ENCODE measurements around the gene NMT2.

NMT2 gene

DNA sequence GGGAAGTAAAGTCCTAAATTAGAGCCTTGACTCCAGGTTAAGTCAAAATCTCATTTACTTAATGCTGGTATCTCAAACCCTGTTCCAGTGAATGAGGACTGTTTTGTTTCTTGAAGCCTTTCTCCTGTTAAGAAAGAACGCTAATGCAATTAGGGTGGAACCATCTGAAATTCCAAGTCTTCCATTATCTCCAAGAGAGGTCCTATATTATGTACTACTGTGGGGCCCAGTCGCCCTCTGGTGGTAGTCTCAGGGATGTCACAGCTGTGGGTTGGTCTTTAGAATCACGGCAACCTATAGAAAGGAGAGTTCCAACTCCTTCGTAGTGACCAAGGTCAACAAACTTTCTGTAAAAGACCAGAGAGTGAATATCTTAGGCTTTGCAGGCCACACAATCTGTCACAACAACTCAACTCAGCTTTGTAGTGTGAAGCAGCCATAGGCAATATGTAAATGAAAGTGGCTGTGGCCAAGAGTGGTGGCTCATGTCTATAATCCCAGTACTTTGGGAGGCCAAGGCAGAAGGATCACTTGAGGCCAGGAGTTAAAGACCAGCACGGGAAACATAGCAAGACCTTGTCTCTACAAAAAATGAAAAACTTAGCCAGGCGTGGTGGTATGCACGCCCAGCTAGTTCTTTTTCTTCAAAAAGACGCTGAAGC, 62.0 kb downstream of the NMT2 start:
- peaks cover 13% of the 10 kb centered on the region for H3K36me3 ChIP-seq (ENCODE audit: insufficient read depth, low read length)
- H3K9me3 ChIP-seq (ENCODE audit: control insufficient read depth, insufficient read depth, low read length), result no peaks in the 10 kb centered on the region
- no peak overlapping the region for H3K9ac ChIP-seq (ENCODE audit: low read depth, low read length)
- no peaks in the 10 kb centered on the region for H3K4me1 ChIP-seq (ENCODE audit: insufficient read depth, low read length)

- Histone ChIP-seq H3K36me3 (ENCODE audit: insufficient read depth, low read length) (peaks cover 13% of the 10 kb centered on the region), H3K4me1 (ENCODE audit: insufficient read depth, low read length) (no peaks in the 10 kb centered on the region), H3K9ac (ENCODE audit: low read depth, low read length) (no peak overlapping the region), H3K9me3 (ENCODE audit: control insufficient read depth, insufficient read depth, low read length) (no peaks in the 10 kb centered on the region)
Measured at GRCh38 chr10:15103513-15103912, 65.0 kb downstream of the NMT2 start.

- Histone ChIP-seq H3K4me1 (ENCODE audit: insufficient read depth, low read length) (no peaks in the 10 kb centered on the region), H3K36me3 (ENCODE audit: insufficient read depth, low read length) (peaks cover 13% of the 10 kb centered on the region), H3K9ac (ENCODE audit: low read depth, low read length) (no peak overlapping the region), H3K9me3 (ENCODE audit: control insufficient read depth, insufficient read depth, low read length) (no peaks in the 10 kb centered on the region; the same call in 1 of the 2 replicates)
Measured at GRCh38 chr10:15099886-15100285, 68.6 kb downstream of the NMT2 start.

GRCh38 chr10:15097011-15097812, 71.3 kb downstream of the NMT2 start, which contains the start of gene RPP38:
Gene RPP38 (plus strand): TSS chr10:15097355. CDS start chr10:15103315, 5,960 bp downstream.
- H3K4me1 ChIP-seq (ENCODE audit: insufficient read depth, low read length), result no peaks in the 10 kb centered on the region
- H3K36me3 ChIP-seq (ENCODE audit: insufficient read depth, low read length), result peaks cover 6% of the 10 kb centered on the region
- H3K9ac ChIP-seq (ENCODE audit: low read depth, low read length), result peak within 1 kb of the TSS; percentile 91
- H3K9me3 ChIP-seq (ENCODE audit: control insufficient read depth, insufficient read depth, low read length), result no peaks in the 10 kb centered on the region; the same call in 1 of the 2 replicates

GRCh38 chr10:15096661-15097010, 71.9 kb downstream of the NMT2 start:
- Histone ChIP-seq H3K36me3 (ENCODE audit: insufficient read depth, low read length) (peaks cover under 1% of the 10 kb centered on the region; the same call in 1 of the 2 replicates), H3K9ac (ENCODE audit: low read depth, low read length) (peak overlapping the region; percentile 91), H3K4me1 (ENCODE audit: insufficient read depth, low read length) (no peaks in the 10 kb centered on the region), H3K9me3 (ENCODE audit: control insufficient read depth, insufficient read depth, low read length) (no peaks in the 10 kb centered on the region; the same call in 1 of the 2 replicates)

DNA sequence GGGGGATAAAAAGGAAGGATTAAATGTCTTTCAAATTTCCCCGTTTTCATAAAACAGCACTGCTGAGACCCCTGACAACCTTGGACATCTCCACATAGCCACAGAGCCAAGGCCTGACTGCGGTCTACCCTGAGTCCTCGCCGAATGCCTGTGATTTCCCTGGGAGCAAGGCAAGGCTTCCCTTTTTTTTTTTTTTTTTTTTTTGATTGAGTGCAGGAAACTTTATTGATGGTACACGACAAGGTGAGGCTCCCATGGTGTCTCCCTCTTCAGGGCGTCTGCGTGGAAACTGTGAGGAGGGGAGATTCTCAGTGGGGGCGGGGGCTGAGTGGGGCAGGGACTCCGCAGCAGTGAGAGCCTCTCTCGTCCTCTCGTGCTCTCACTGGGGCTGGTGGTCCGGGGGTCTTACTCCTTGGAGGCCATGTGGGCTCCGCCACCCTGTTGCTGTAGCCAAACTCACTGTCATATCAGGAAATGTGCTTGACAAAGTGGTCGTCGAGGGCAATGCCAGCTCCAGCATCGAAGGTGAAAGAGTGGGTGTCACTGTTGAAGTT, 75.6 kb downstream of the NMT2 start:
- no peaks in the 10 kb centered on the region; the same call in 1 of the 2 replicates for H3K9me3 ChIP-seq (ENCODE audit: control insufficient read depth, insufficient read depth, low read length)
- no peaks in the 10 kb centered on the region for H3K36me3 ChIP-seq (ENCODE audit: insufficient read depth, low read length)
- H3K9ac ChIP-seq (ENCODE audit: low read depth, low read length), result no peak overlapping the region
- no peaks in the 10 kb centered on the region for H3K4me1 ChIP-seq (ENCODE audit: insufficient read depth, low read length)

GRCh38 chr10:15091418-15091817, 77.1 kb downstream of the NMT2 start:
- Histone ChIP-seq H3K9me3 (ENCODE audit: control insufficient read depth, insufficient read depth, low read length) (no peaks in the 10 kb centered on the region), H3K9ac (ENCODE audit: low read depth, low read length) (no peak overlapping the region), H3K4me1 (ENCODE audit: insufficient read depth, low read length) (no peaks in the 10 kb centered on the region), H3K36me3 (ENCODE audit: insufficient read depth, low read length) (no peaks in the 10 kb centered on the region)

DNA sequence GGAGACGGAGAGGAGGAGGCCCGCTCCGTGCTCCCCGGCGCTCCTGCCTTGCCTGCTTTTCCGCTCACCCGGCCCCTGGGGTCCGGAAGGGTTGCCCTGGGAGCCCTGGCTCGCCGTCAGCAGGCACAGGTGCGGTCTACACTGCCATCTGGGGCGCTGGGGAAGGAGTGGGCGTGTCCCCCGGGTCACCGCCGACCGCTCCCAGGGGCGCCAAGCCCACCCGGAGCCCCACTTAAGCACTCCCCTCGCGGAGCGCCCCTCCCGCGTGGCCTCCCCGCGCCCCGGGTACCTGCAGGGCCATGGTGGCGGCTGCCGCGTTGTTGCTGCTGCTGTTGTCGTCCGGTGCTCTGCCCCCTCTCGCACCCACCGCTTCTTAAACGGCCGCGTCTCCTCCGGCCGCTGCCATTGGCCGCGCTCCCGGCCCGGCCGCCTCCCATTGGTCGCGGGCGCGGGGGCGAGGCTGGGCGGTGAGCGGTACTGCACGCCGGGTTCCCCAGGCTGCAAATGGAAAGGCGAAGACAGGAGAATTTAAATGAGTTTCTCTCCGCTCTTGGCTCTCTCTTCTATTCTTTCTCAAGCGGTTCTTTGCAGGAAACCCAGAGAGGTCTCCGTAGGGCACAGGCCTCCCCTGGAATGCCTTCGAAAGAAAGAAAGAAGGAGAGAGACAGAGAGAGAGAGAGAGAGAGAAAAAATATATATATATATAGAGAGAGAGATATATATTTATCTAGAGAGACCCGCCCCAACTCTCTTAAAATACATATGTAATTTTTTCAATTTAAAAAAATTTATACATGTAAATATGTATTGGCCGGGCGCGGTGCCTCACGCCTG, 79.8 kb downstream of the NMT2 start, which contains the start of gene ACBD7:
TSS of gene ACBD7 (minus strand) at position 349 of the 834 bp plus-strand sequence. CDS start at position 301, 48 bp downstream.
- Histone ChIP-seq H3K4me1 (ENCODE audit: insufficient read depth, low read length) (peaks cover 7% of the 10 kb centered on the region), H3K36me3 (ENCODE audit: insufficient read depth, low read length) (no peaks in the 10 kb centered on the region), H3K9ac (ENCODE audit: low read depth, low read length) (peak within 1 kb of the TSS; percentile 83), H3K9me3 (ENCODE audit: control insufficient read depth, insufficient read depth, low read length) (no peaks in the 10 kb centered on the region)

DNA sequence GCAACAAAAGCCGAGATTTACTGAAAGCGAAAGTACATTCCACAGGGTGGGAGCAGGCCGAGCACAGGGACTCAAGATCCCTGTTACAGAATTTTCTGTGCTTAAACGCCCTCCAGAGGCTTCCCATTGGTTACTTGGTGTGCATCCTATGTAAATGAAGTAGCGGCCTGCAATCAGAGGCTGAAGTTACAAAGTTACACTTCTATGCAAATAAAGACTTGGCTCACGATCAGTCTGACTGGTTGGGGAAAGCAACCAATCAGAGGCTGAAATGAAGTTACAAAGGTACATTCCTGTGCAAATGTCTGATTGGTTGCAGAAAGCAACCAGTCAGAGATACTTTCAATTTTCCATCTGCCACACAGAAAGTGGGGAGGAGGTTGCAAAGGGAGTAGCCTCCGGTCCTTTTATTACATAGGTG, 84.0 kb downstream of the NMT2 start:
- Histone ChIP-seq H3K36me3 (ENCODE audit: insufficient read depth, low read length) (no peaks in the 10 kb centered on the region), H3K9ac (ENCODE audit: low read depth, low read length) (peak overlapping the region; percentile 41; the same call in 1 of the 2 replicates), H3K9me3 (ENCODE audit: control insufficient read depth, insufficient read depth, low read length) (no peaks in the 10 kb centered on the region), H3K4me1 (ENCODE audit: insufficient read depth, low read length) (peaks cover 7% of the 10 kb centered on the region)

- Histone ChIP-seq H3K9ac (ENCODE audit: low read depth, low read length) (peak overlapping the region; percentile 41; the same call in 1 of the 2 replicates), H3K9me3 (ENCODE audit: control insufficient read depth, insufficient read depth, low read length) (no peaks in the 10 kb centered on the region), H3K4me1 (ENCODE audit: insufficient read depth, low read length) (peaks cover 7% of the 10 kb centered on the region), H3K36me3 (ENCODE audit: insufficient read depth, low read length) (no peaks in the 10 kb centered on the region)
Measured at GRCh38 chr10:15083674-15084501, 84.6 kb downstream of the NMT2 start.

- no peaks in the 10 kb centered on the region for H3K36me3 ChIP-seq (ENCODE audit: insufficient read depth, low read length)
- H3K4me1 ChIP-seq (ENCODE audit: insufficient read depth, low read length), result no peaks in the 10 kb centered on the region
- H3K9me3 ChIP-seq (ENCODE audit: control insufficient read depth, insufficient read depth, low read length), result peaks cover 13% of the 10 kb centered on the region; the same call in 1 of the 2 replicates
- no peak overlapping the region for H3K9ac ChIP-seq (ENCODE audit: low read depth, low read length)
Measured at GRCh38 chr10:15075421-15075820, 93.1 kb downstream of the NMT2 start.

DNA sequence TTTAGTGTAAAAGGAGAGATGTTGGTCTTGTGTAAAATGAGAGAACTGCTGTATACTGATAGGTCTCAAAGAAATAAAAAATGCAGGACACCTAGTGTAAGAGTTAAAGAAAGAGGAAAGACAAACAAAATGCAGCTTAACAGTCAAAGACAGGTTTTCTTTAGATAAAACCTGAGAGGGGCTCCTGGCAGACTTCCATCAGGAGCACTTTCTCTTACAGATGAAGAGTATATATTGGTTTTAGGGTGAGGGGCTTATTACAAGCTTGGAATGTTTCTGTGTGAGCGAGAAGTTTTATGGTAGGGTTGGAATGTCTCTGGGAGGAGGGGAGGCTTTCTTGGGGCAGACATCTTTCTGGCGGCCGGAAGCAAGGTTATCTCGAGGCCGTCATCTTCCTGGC, 96.1 kb downstream of the NMT2 start:
- H3K36me3 ChIP-seq (ENCODE audit: insufficient read depth, low read length), result no peaks in the 10 kb centered on the region
- H3K9me3 ChIP-seq (ENCODE audit: control insufficient read depth, insufficient read depth, low read length), result peaks cover 13% of the 10 kb centered on the region; the same call in 1 of the 2 replicates
- H3K4me1 ChIP-seq (ENCODE audit: insufficient read depth, low read length), result no peaks in the 10 kb centered on the region
- no peak overlapping the region for H3K9ac ChIP-seq (ENCODE audit: low read depth, low read length)

DNA sequence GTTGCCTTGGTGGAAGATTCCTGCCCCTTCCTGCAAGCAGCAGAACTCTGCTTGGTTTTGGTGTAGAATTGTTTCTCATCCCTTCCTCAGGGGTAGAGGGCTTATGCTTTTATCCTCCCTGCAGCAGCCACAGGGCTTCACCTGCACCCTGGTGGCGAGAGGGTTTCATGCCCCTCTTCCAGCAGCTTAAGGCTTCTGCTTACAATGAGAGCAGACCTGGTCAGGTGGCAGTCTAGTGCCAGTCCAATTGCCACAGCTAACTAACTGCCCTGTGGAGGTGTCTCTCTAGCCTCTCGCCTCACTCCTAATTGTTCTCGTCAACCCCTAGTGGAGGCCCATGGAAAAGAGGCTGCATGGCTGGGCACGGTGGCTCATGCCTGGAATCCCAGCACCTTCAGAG, 99.3 kb downstream of the NMT2 start:
- H3K36me3 ChIP-seq (ENCODE audit: insufficient read depth, low read length), result no peaks in the 10 kb centered on the region
- no peaks in the 10 kb centered on the region for H3K4me1 ChIP-seq (ENCODE audit: insufficient read depth, low read length)
- no peak overlapping the region for H3K9ac ChIP-seq (ENCODE audit: low read depth, low read length)
- peaks cover 13% of the 10 kb centered on the region; the same call in 1 of the 2 replicates for H3K9me3 ChIP-seq (ENCODE audit: control insufficient read depth, insufficient read depth, low read length)

Measured in ES-I3 (cell line).